Esophagus muscularis mucosa (tissue), 3 donors: ENCODE measurements around the gene HLA-E.

Experiments used
- CTCF ChIP-seq, 3 experiments: fragments of 200-600 bp in 2 of 3; fragments of 450-650 bp in 1 of 3; sonication (generic) in 2 of 3; IDR thresholded peaks; one replicate each; pipeline ENCODE4 v1.5.1; 2017 to 2019; ENCODE audit warnings: antibody characterized with exemption in 3 of 3, mild to moderate bottlenecking in 2 of 3, moderate library complexity in 1 of 3
- EP300 ChIP-seq: sonication (generic); formaldehyde crosslinking; IDR thresholded peaks from one replicate; pipeline ENCODE4 v1.6.1; 2017; ENCODE audit warnings: antibody characterized with exemption

- TF ChIP-seq CTCF (IDR thresholded peaks at IDR 0.05): no peak
- no peak for TF ChIP-seq EP300
Observed at GRCh38 chr6:30461055-30461454, 28.3 kb upstream of the HLA-E start.
